ENCODE results near the gene HS3ST3B1. TPM values are rescaled to one million over a fixed set of nuclear protein-coding genes. Genes with fewer than 3 reads are reported as not detected.

Gene HS3ST3B1
- total RNA-seq, 2 donors from 2014 or later, result 2.7 to 4.8 TPM

GRCh38 chr17:14393723-14394122 is 92.8 kb downstream of the HS3ST3B1 start:
- Histone ChIP-seq H3K4me3 (no peak overlapping the region), H3K36me3 (no peaks in the 10 kb centered on the region), H3K27me3 (replicated peaks; ENCODE audit: insufficient read depth) (no peaks in the 10 kb centered on the region), H3K4me1 (ENCODE audit: control insufficient read depth in 1 of 2, low read depth in 2 of 2) (no peaks in the 10 kb centered on the region), H3K9me3 (no peaks in the 10 kb centered on the region), H3K27ac (no peak overlapping the region)
- TF ChIP-seq CTCF (IDR thresholded peaks at IDR 0.05), result no peak
- no peak for DNase-seq (ENCODE audit: low spot score)
- no peak for ATAC-seq (ENCODE audit: insufficient number of reproducible peaks, low FRiP score, low read depth)

- no peaks in the 10 kb centered on the region for H3K9me3 ChIP-seq
- no peak overlapping the region for H3K4me3 ChIP-seq
- ATAC-seq (ENCODE audit: insufficient number of reproducible peaks, low FRiP score, low read depth) (no peak), DNase-seq (ENCODE audit: low spot score) (no peak)
- H3K4me1 ChIP-seq (ENCODE audit: control insufficient read depth in 1 of 2, low read depth in 2 of 2), result no peaks in the 10 kb centered on the region
- H3K27ac ChIP-seq, result no peak overlapping the region
- no peaks in the 10 kb centered on the region for H3K36me3 ChIP-seq
- H3K27me3 ChIP-seq (replicated peaks; ENCODE audit: insufficient read depth), result no peaks in the 10 kb centered on the region
- no peak for TF ChIP-seq CTCF (IDR thresholded peaks at IDR 0.05)
Observed at GRCh38 chr17:14395255-14395654, 94.4 kb downstream of the HS3ST3B1 start.

GRCh38 chr17:14396547-14396946 is 95.7 kb downstream of the HS3ST3B1 start:
- no peak for TF ChIP-seq CTCF (IDR thresholded peaks at IDR 0.05)

GRCh38 chr17:14398766-14399165 is 97.9 kb downstream of the HS3ST3B1 start:
- ATAC-seq (ENCODE audit: insufficient number of reproducible peaks, low FRiP score, low read depth) (no peak), DNase-seq (ENCODE audit: low spot score) (no peak)
- no peak overlapping the region for H3K4me3 ChIP-seq
- H3K4me1 ChIP-seq (ENCODE audit: control insufficient read depth in 1 of 2, low read depth in 2 of 2), result no peaks in the 10 kb centered on the region
- no peaks in the 10 kb centered on the region for H3K9me3 ChIP-seq
- H3K27me3 ChIP-seq (replicated peaks; ENCODE audit: insufficient read depth), result no peaks in the 10 kb centered on the region
- H3K36me3 ChIP-seq, result no peaks in the 10 kb centered on the region
- TF ChIP-seq CTCF (IDR thresholded peaks at IDR 0.05), result no peak
- no peak overlapping the region for H3K27ac ChIP-seq

More at GRCh38 chr17:14396547-14396946, 95.7 kb downstream of the HS3ST3B1 start:
- H3K4me1 ChIP-seq (ENCODE audit: control insufficient read depth in 1 of 2, low read depth in 2 of 2), result no peaks in the 10 kb centered on the region
- H3K27me3 ChIP-seq (replicated peaks; ENCODE audit: insufficient read depth), result no peaks in the 10 kb centered on the region
- no peak overlapping the region for H3K4me3 ChIP-seq
- no peak overlapping the region for H3K27ac ChIP-seq
- no peaks in the 10 kb centered on the region for H3K36me3 ChIP-seq
- no peak for ATAC-seq (ENCODE audit: insufficient number of reproducible peaks, low FRiP score, low read depth)
- no peaks in the 10 kb centered on the region for H3K9me3 ChIP-seq
- no peak for DNase-seq (ENCODE audit: low spot score)

Other genes starting within 250 kb of the HS3ST3B1 start
- 10 to 100 TPM in 1 of 2 donors, 1 to 10 TPM in 1; 8.7 to 26.5 TPM for gene COX10, start 231.6 kb upstream of the HS3ST3B1 start, total RNA-seq
- gene CDRT15, start 64.2 kb upstream of the HS3ST3B1 start, total RNA-seq, result not detected